ENCODE measurements around the gene POLR3G. TPM values are rescaled to one million over a fixed set of nuclear protein-coding genes. Genes with fewer than 3 reads are reported as not detected.

The POLR3G gene
- total RNA-seq, 1 donor from 2014 or later, result 3.8 TPM

- Mint-ChIP-seq H3K27me3 (ENCODE audit: unreplicated experiment) (no peaks in the 10 kb centered on the region), H3K4me1 (ENCODE audit: unreplicated experiment) (no peaks in the 10 kb centered on the region), H3K9me3 (ENCODE audit: unreplicated experiment) (peaks cover 7% of the 10 kb centered on the region), H3K36me3 (ENCODE audit: unreplicated experiment) (peaks cover 7% of the 10 kb centered on the region), H3K4me3 (ENCODE audit: unreplicated experiment) (no peak overlapping the region), H3K27ac (ENCODE audit: unreplicated experiment) (no peak overlapping the region)
- TF ChIP-seq CTCF (IDR thresholded peaks at IDR 0.05), result no peak
- no peak for DNase-seq (ENCODE audit: extremely low spot score, unreplicated experiment)
These were observed 20.5 kb downstream of the POLR3G start for GRCh38 chr5:90495146-90495545.

GRCh38 chr5:90503596-90503995, 28.9 kb downstream of the POLR3G start:
- Mint-ChIP-seq H3K4me3 (ENCODE audit: unreplicated experiment) (no peak overlapping the region), H3K4me1 (ENCODE audit: unreplicated experiment) (no peaks in the 10 kb centered on the region), H3K9me3 (ENCODE audit: unreplicated experiment) (no peaks in the 10 kb centered on the region)

GRCh38 chr5:90504743-90505142, 30.1 kb downstream of the POLR3G start:
- no peaks in the 10 kb centered on the region for H3K4me1 Mint-ChIP-seq (ENCODE audit: unreplicated experiment)
- no peak overlapping the region for H3K27ac Mint-ChIP-seq (ENCODE audit: unreplicated experiment)
- H3K4me3 Mint-ChIP-seq (ENCODE audit: unreplicated experiment), result no peak overlapping the region
- no peak for DNase-seq (ENCODE audit: extremely low spot score, unreplicated experiment)
- H3K9me3 Mint-ChIP-seq (ENCODE audit: unreplicated experiment), result no peaks in the 10 kb centered on the region
- TF ChIP-seq CTCF (IDR thresholded peaks at IDR 0.05), result no peak
- H3K36me3 Mint-ChIP-seq (ENCODE audit: unreplicated experiment), result peaks cover 5% of the 10 kb centered on the region
- no peaks in the 10 kb centered on the region for H3K27me3 Mint-ChIP-seq (ENCODE audit: unreplicated experiment)

More at GRCh38 chr5:90503596-90503995, 28.9 kb downstream of the POLR3G start:
- H3K36me3 Mint-ChIP-seq (ENCODE audit: unreplicated experiment), result peaks cover 3% of the 10 kb centered on the region
- no peaks in the 10 kb centered on the region for H3K27me3 Mint-ChIP-seq (ENCODE audit: unreplicated experiment)
- H3K27ac Mint-ChIP-seq (ENCODE audit: unreplicated experiment), result no peak overlapping the region
- no peak for DNase-seq (ENCODE audit: extremely low spot score, unreplicated experiment)
- no peak for TF ChIP-seq CTCF (IDR thresholded peaks at IDR 0.05)

GRCh38 chr5:90506221-90506620, 31.6 kb downstream of the POLR3G start:
- no peak for TF ChIP-seq CTCF (IDR thresholded peaks at IDR 0.05)
- H3K4me3 Mint-ChIP-seq (ENCODE audit: unreplicated experiment), result no peak overlapping the region
- H3K27ac Mint-ChIP-seq (ENCODE audit: unreplicated experiment), result no peak overlapping the region
- H3K27me3 Mint-ChIP-seq (ENCODE audit: unreplicated experiment), result no peaks in the 10 kb centered on the region
- DNase-seq (ENCODE audit: extremely low spot score, unreplicated experiment), result no peak
- no peaks in the 10 kb centered on the region for H3K4me1 Mint-ChIP-seq (ENCODE audit: unreplicated experiment)
- peaks cover 5% of the 10 kb centered on the region for H3K36me3 Mint-ChIP-seq (ENCODE audit: unreplicated experiment)
- no peaks in the 10 kb centered on the region for H3K9me3 Mint-ChIP-seq (ENCODE audit: unreplicated experiment)

GRCh38 chr5:90510438-90510837, 35.8 kb downstream of the POLR3G start:
- H3K27ac Mint-ChIP-seq (ENCODE audit: unreplicated experiment), result no peak overlapping the region
- no peak for TF ChIP-seq CTCF (IDR thresholded peaks at IDR 0.05)
- DNase-seq (ENCODE audit: extremely low spot score, unreplicated experiment), result no peak

More at GRCh38 chr5:90510438-90510837, 35.8 kb downstream of the POLR3G start:
- Mint-ChIP-seq H3K4me3 (ENCODE audit: unreplicated experiment) (no peak overlapping the region), H3K36me3 (ENCODE audit: unreplicated experiment) (peaks cover 9% of the 10 kb centered on the region), H3K9me3 (ENCODE audit: unreplicated experiment) (no peaks in the 10 kb centered on the region), H3K27me3 (ENCODE audit: unreplicated experiment) (no peaks in the 10 kb centered on the region), H3K4me1 (ENCODE audit: unreplicated experiment) (no peaks in the 10 kb centered on the region)
